Gastroesophageal sphincter (tissue), 4 donors: ENCODE measurements around the gene ACAT1. TPM values are rescaled to one million over a fixed set of nuclear protein-coding genes. Genes with fewer than 3 reads are reported as not detected.

ENCODE experiments used
- ATAC-seq: fragments of 150-250 bp; one replicate; pipeline ENCODE4 v1.9.1; 2016; ENCODE audit warnings: mild to moderate bottlenecking, moderate library complexity
- H3K27ac ChIP-seq, 4 donors: fragments of 200-600 bp; sonication (generic) in 3 of 4; 1 replicate in 3 of 4; 2 replicates in 1 of 4; pipeline ENCODE4 v1.5.1; 2016 to 2019
- H3K27me3 ChIP-seq: fragments of 200-600 bp; sonication (generic); one replicate; pipeline ENCODE4 v1.5.1; 2019
- H3K36me3 ChIP-seq, 2 donors: fragments of 200-600 bp; sonication (generic); one replicate each; pipeline ENCODE4 v1.5.1; 2019; ENCODE audit warnings: control low read depth in 1 of 2
- H3K4me1 ChIP-seq, 3 donors: fragments of 200-600 bp; sonication (generic); 1 replicate in 2 of 3; 2 replicates in 1 of 3; pipeline ENCODE4 v1.5.1; 2016 to 2019; ENCODE audit warnings: control low read depth in 2 of 3
- H3K4me3 ChIP-seq, 2 donors: fragments of 200-600 bp; sonication (generic); one replicate each; pipeline ENCODE4 v1.5.1; 2019; ENCODE audit warnings: mild to moderate bottlenecking in 1 of 2, moderate library complexity in 1 of 2
- H3K9me3 ChIP-seq, 3 donors: fragments of 200-600 bp; sonication (generic); one replicate each; pipeline ENCODE4 v1.5.1; 2017 to 2019; ENCODE audit warnings: control low read depth in 2 of 3
- CTCF ChIP-seq, 4 experiments: fragments of 200-600 bp in 2 of 4; fragments of 450-650 bp in 2 of 4; sonication (generic) in 1 of 4; IDR thresholded peaks; one replicate each; pipeline ENCODE4 v1.5.1; 2017 to 2019; ENCODE audit warnings: antibody characterized with exemption in 4 of 4, mild to moderate bottlenecking in 2 of 4, moderate library complexity in 2 of 4
- EP300 ChIP-seq: sonication (generic); formaldehyde crosslinking; IDR thresholded peaks from one replicate; pipeline ENCODE4 v1.6.1; 2017; ENCODE audit warnings: antibody characterized with exemption, mild to moderate bottlenecking
- POLR2A ChIP-seq, 2 donors: fragments of 450-650 bp; IDR thresholded peaks; one replicate each; pipeline ENCODE4 v1.6.1; 2017; ENCODE audit warnings: antibody characterized with exemption in 2 of 2, mild to moderate bottlenecking in 2 of 2, moderate library complexity in 1 of 2
- POLR2AphosphoS5 ChIP-seq: sonication (generic); formaldehyde crosslinking; IDR thresholded peaks from one replicate; pipeline ENCODE4 v1.6.1; 2017; ENCODE audit warnings: antibody characterized with exemption
- WGBS, 2 donors: methylation state at CpG; one replicate each; pipeline ENCODE4 v1.1.5; 2018; ENCODE audit warnings: low coverage in 1 of 2; 5-methylcytosine and 5-hydroxymethylcytosine counted together
- small RNA-seq, 4 donors: library from RNA; depleted of rRNA; stranded (forward); fragments of <200 nt; gene quantifications; one replicate each; pipeline ENCODE3, GENCODE V24; 2016
- total RNA-seq, 4 donors: library from RNA; depleted of rRNA; stranded (reverse); fragments of >200 nt; gene quantifications; one replicate each; pipeline ENCODE4 v1.1.0, GENCODE V29; 2016

ACAT1 gene
- total RNA-seq, 4 donors from 2014 or later = 171 to 345 (median 231) TPM

GRCh38 chr11:108196901-108197300, 75.5 kb downstream of the ACAT1 start:
- no peak for TF ChIP-seq POLR2A (IDR thresholded peaks at IDR 0.05)
- TF ChIP-seq CTCF (IDR thresholded peaks at IDR 0.05) = no peak
- no peak for TF ChIP-seq EP300
- no peak for TF ChIP-seq POLR2AphosphoS5
- Histone ChIP-seq H3K27ac (no peak overlapping the region), H3K9me3 (no peaks in the 10 kb centered on the region), H3K36me3 (peaks cover 0 to 53% of the 10 kb centered on the region in 2 donors), H3K4me3 (no peak overlapping the region), H3K4me1 (no peaks in the 10 kb centered on the region), H3K27me3 (no peaks in the 10 kb centered on the region)
- 82 to 87% methylated on average over 3 of the region's 3 CpGs for whole genome bisulfite sequencing, 2 donors
- ATAC-seq = no peak

Small RNA genes lying within 50 kb of the gene (small RNA-seq; reads per million reads assigned to genes)
- 0 reads per million in 4 donors for gene RF00019

Other genes with a start within 250 kb of the ACAT1 start
- 1 to 10 TPM in 2 of 4 donors, under 1 TPM in 2; 0.31 to 1.3 (median 0.99) TPM for gene RAB39A, start 193.1 kb upstream of the ACAT1 start, total RNA-seq
- gene CUL5, start 112.7 kb upstream of the ACAT1 start, total RNA-seq = 10 to 100 TPM; 33.0 to 38.8 (median 33.8) TPM
- gene NPAT, start 101.1 kb downstream of the ACAT1 start, total RNA-seq = 10 to 100 TPM in 3 of 4 donors, 1 to 10 TPM in 1; 9.5 to 14.9 (median 12.4) TPM
- gene ATM, start 101.5 kb downstream of the ACAT1 start, total RNA-seq = 10 to 100 TPM; 36.3 to 88.6 (median 50.2) TPM